ENCODE measurements around the gene THADA.

GRCh38 chr2:43303889-43304288 is 291.9 kb downstream of the THADA start:
- no peak for TF ChIP-seq TAF1 (IDR thresholded peaks at IDR 0.05; ENCODE audit: borderline replicate concordance, insufficient read depth, low read length)
- no peak for TF ChIP-seq POLR2AphosphoS5 (IDR thresholded peaks at IDR 0.05; ENCODE audit: low read depth, low read length)
- TF ChIP-seq, protein P1, sequence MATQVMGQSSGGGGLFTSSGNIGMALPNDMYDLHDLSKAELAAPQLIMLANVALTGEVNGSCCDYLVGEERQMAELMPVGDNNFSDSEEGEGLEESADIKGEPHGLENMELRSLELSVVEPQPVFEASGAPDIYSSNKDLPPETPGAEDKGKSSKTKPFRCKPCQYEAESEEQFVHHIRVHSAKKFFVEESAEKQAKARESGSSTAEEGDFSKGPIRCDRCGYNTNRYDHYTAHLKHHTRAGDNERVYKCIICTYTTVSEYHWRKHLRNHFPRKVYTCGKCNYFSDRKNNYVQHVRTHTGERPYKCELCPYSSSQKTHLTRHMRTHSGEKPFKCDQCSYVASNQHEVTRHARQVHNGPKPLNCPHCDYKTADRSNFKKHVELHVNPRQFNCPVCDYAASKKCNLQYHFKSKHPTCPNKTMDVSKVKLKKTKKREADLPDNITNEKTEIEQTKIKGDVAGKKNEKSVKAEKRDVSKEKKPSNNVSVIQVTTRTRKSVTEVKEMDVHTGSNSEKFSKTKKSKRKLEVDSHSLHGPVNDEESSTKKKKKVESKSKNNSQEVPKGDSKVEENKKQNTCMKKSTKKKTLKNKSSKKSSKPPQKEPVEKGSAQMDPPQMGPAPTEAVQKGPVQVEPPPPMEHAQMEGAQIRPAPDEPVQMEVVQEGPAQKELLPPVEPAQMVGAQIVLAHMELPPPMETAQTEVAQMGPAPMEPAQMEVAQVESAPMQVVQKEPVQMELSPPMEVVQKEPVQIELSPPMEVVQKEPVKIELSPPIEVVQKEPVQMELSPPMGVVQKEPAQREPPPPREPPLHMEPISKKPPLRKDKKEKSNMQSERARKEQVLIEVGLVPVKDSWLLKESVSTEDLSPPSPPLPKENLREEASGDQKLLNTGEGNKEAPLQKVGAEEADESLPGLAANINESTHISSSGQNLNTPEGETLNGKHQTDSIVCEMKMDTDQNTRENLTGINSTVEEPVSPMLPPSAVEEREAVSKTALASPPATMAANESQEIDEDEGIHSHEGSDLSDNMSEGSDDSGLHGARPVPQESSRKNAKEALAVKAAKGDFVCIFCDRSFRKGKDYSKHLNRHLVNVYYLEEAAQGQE (IDR thresholded peaks at IDR 0.05; ENCODE audit: insufficient read depth in 1 of 2, low read depth in 2 of 2, low read length in 2 of 2) = no peak
- TF ChIP-seq SIN3A (IDR thresholded peaks at IDR 0.05; ENCODE audit: borderline replicate concordance, insufficient read depth, low read length) = no peak
